ENCODE data around the gene U2AF2.

GRCh38 chr19:55687281-55688201 lies 32.7 kb downstream of the U2AF2 start:
- no peak for TF ChIP-seq CTCF (conservative IDR thresholded peaks at IDR 0.05)
- no peak for TF ChIP-seq EZH2 (IDR thresholded peaks at IDR 0.05; ENCODE audit: low read depth)
